H1 (cell line): ENCODE measurements around the gene MYCBP2. TPM values are rescaled to one million over a fixed set of nuclear protein-coding genes. Genes with fewer than 3 reads are reported as not detected.

Experiments
- CTCF ChIA-PET: fragments of 300-600 bp; sonication (Branson Sonifier 250); formaldehyde crosslinking; loops from one replicate; lab custom pipeline; 2021; ENCODE audit not compliant: partially characterized antibody; lab: Charles Lee
- POLR2A ChIA-PET: fragments of 300-600 bp; sonication (Branson Sonifier 250); formaldehyde crosslinking; loops from one replicate; lab custom pipeline; 2021; ENCODE audit warnings: inconsistent platforms; ENCODE audit not compliant: partially characterized antibody; lab: Charles Lee
- DNase-seq, 2 experiments: peaks; one replicate each; pipeline versions ENCODE4 v3.0.0 to v3.0.0-alpha.2; 2010 to 2022; ENCODE audit warnings: low spot score in 2 of 2, low read depth in 1 of 2, mixed read lengths in 1 of 2
- FAIRE-seq: peaks from 2 replicates; lab custom pipeline; 2011; peaks lifted over from hg19 to GRCh38; lab: Jason Lieb, UNC
- H2AFZ ChIP-seq: 2 replicates; pipeline ENCODE4 v1.8.1; 2012; ENCODE audit warnings: low read length, inconsistent platforms
- H2AK5ac ChIP-seq: 2 replicates; pipeline ENCODE4 v1.6.1; 2013; ENCODE audit warnings: low read depth, low read length
- H2BK120ac ChIP-seq: replicated peaks from 2 replicates; pipeline ENCODE3; 2013; ENCODE audit warnings: low read depth, low read length, inconsistent platforms
- H2BK12ac ChIP-seq: 2 replicates; pipeline ENCODE4 v1.6.1; 2013; ENCODE audit warnings: low read depth, low read length
- H2BK15ac ChIP-seq: 2 replicates; pipeline ENCODE4 v1.6.1; 2013; ENCODE audit warnings: low read length
- H2BK20ac ChIP-seq: 2 replicates; pipeline ENCODE4 v1.6.1; 2013; ENCODE audit warnings: low read length
- H2BK5ac ChIP-seq: 2 replicates; pipeline ENCODE4 v1.6.1; 2013; ENCODE audit warnings: low read depth, low read length
- H3K14ac ChIP-seq: 2 replicates; pipeline ENCODE4 v1.6.1; 2013; ENCODE audit warnings: inconsistent platforms; ENCODE audit not compliant: insufficient read length
- H3K18ac ChIP-seq: 2 replicates; pipeline ENCODE4 v1.6.1; 2013; ENCODE audit warnings: low read length; ENCODE audit errors: extremely low read depth
- H3K23ac ChIP-seq: 2 replicates; pipeline ENCODE4 v1.6.1; 2013; ENCODE audit warnings: inconsistent platforms; ENCODE audit not compliant: insufficient read length
- H3K23me2 ChIP-seq: 2 replicates; pipeline ENCODE4 v1.6.1; 2013; ENCODE audit warnings: low read depth, low read length
- H3K27ac ChIP-seq: 2 replicates; pipeline ENCODE4 v1.6.1; 2011; ENCODE audit warnings: low read depth, low read length, inconsistent platforms
- H3K27me3 ChIP-seq, 4 experiments: replicated peaks in 1 of 4; 1 replicate in 1 of 4; 2 replicates in 3 of 4; pipeline versions ENCODE4 v1.6.1 to v1.8.1; 2011 to 2013; ENCODE audit warnings: low read length in 3 of 4, mild to moderate bottlenecking in 3 of 4, inconsistent platforms in 2 of 4, mixed read lengths in 2 of 4, moderate library complexity in 1 of 4; ENCODE audit not compliant: control insufficient read depth in 3 of 4, insufficient read depth in 3 of 4; ENCODE audit errors: extremely low read depth in 1 of 4
- H3K36me3 ChIP-seq, 4 experiments: 2 replicates each; pipeline versions ENCODE4 v1.6.1 to v1.8.1; 2011 to 2013; ENCODE audit warnings: mild to moderate bottlenecking in 4 of 4, low read length in 3 of 4, moderate library complexity in 2 of 4, control low read depth in 1 of 4, inconsistent platforms in 1 of 4; ENCODE audit not compliant: insufficient read depth in 4 of 4, control insufficient read depth in 2 of 4
- H3K4ac ChIP-seq: replicated peaks from 2 replicates; pipeline ENCODE3; 2013; ENCODE audit warnings: low read length, low read depth, mixed read lengths, inconsistent platforms; ENCODE audit not compliant: insufficient read length
- H3K4me1 ChIP-seq, 4 experiments: replicated peaks in 1 of 4; 1 replicate in 1 of 4; 2 replicates in 3 of 4; pipeline versions ENCODE4 v1.6.1 to v1.8.1; 2011 to 2013; ENCODE audit warnings: low read length in 3 of 4, inconsistent platforms in 2 of 4, mixed read lengths in 1 of 4; ENCODE audit not compliant: insufficient read depth in 4 of 4, control insufficient read depth in 3 of 4
- H3K4me2 ChIP-seq, 2 experiments: 2 replicates each; pipeline versions ENCODE4 v1.6.1 to v1.8.1; 2011 to 2013; ENCODE audit warnings: low read depth in 2 of 2, low read length in 2 of 2, control low read depth in 1 of 2, inconsistent platforms in 1 of 2, mild to moderate bottlenecking in 1 of 2; ENCODE audit not compliant: insufficient read depth in 1 of 2
- H3K4me3 ChIP-seq, 4 experiments: fragments of 200-600, 300-600 bp in 1 of 4; sonication (generic), shearing (Covaris generic), sonication (Bioruptor Twin) in 1 of 4; 2 replicates each; pipeline versions ENCODE4 v1.5.1 to v1.8.1; 2011 to 2016; ENCODE audit warnings: low read length in 4 of 4, low read depth in 3 of 4, control low read depth in 2 of 4, inconsistent platforms in 2 of 4, mild to moderate bottlenecking in 2 of 4, mixed read lengths in 1 of 4, moderate library complexity in 1 of 4; ENCODE audit not compliant: insufficient read depth in 2 of 4; ENCODE audit errors: extremely low read depth in 1 of 4
- H3K56ac ChIP-seq: replicated peaks from 2 replicates; pipeline ENCODE3; 2013; ENCODE audit warnings: low read depth, mild to moderate bottlenecking, mixed read lengths, low read length, inconsistent platforms; ENCODE audit not compliant: insufficient read length
- H3K79me1 ChIP-seq: 2 replicates; pipeline ENCODE4 v1.6.1; 2013; ENCODE audit warnings: low read depth, low read length, control low read depth
- H3K79me2 ChIP-seq, 2 experiments: 2 replicates each; pipeline versions ENCODE4 v1.6.1 to v1.8.1; 2012 to 2013; ENCODE audit warnings: low read length in 2 of 2, mild to moderate bottlenecking in 2 of 2, inconsistent platforms in 1 of 2; ENCODE audit not compliant: insufficient read depth in 2 of 2, control insufficient read depth in 1 of 2
- H3K9ac ChIP-seq, 4 experiments: replicated peaks in 1 of 4; 1 replicate in 1 of 4; 2 replicates in 3 of 4; pipeline versions ENCODE4 v1.6.1 to v1.8.1; 2011 to 2013; ENCODE audit warnings: low read depth in 3 of 4, low read length in 3 of 4, control low read depth in 2 of 4, mild to moderate bottlenecking in 2 of 4, moderate library complexity in 2 of 4, inconsistent platforms in 1 of 4; ENCODE audit errors: extremely low read depth in 1 of 4
- H3K9me3 ChIP-seq, 2 experiments: 2 replicates each; pipeline versions ENCODE4 v1.6.1 to v1.8.1; 2012 to 2013; ENCODE audit warnings: mild to moderate bottlenecking in 2 of 2, moderate library complexity in 2 of 2, control low read depth in 1 of 2, inconsistent platforms in 1 of 2, low read depth in 1 of 2, low read length in 1 of 2, mixed read lengths in 1 of 2; ENCODE audit not compliant: insufficient read depth in 2 of 2
- H4K20me1 ChIP-seq, 2 experiments: replicated peaks in 1 of 2; 2 replicates each; pipeline versions ENCODE3 to v1.8.1; 2011 to 2013; ENCODE audit warnings: inconsistent platforms in 2 of 2, low read length in 2 of 2, mild to moderate bottlenecking in 1 of 2; ENCODE audit not compliant: insufficient read depth in 2 of 2, control insufficient read depth in 1 of 2
- H4K5ac ChIP-seq: 2 replicates; pipeline ENCODE4 v1.6.1; 2013; ENCODE audit warnings: low read length, low read depth, mixed read lengths, inconsistent platforms; ENCODE audit not compliant: insufficient read length
- H4K8ac ChIP-seq: 2 replicates; pipeline ENCODE4 v1.8.0; 2013; ENCODE audit warnings: mild to moderate bottlenecking, moderate library complexity, low read length, inconsistent platforms; ENCODE audit not compliant: insufficient read depth; ENCODE audit errors: extremely low read depth
- H4K91ac ChIP-seq: replicated peaks from 2 replicates; pipeline ENCODE3; 2013; ENCODE audit warnings: low read length, mixed read lengths, inconsistent platforms; ENCODE audit not compliant: insufficient read length
- RXRA ChIP-seq: IDR thresholded peaks from 2 replicates; pipeline ENCODE4 v1.6.1; 2011; ENCODE audit warnings: low read depth, mild to moderate bottlenecking, low read length, moderate library complexity; ENCODE audit not compliant: insufficient read depth
- ZNF274 ChIP-seq: IDR thresholded peaks from 2 replicates; pipeline ENCODE4 v1.7.0; 2012; ENCODE audit warnings: low read length, borderline replicate concordance; ENCODE audit errors: extremely low read depth
- WGBS, 2 experiments: shearing (Covaris generic) in 1 of 2; methylation state at CpG; one replicate each; pipeline versions ENCODE4 v1.1.6 to v1.1.7; 2013 to 2015; ENCODE audit warnings: low lambda C conversion rate in 2 of 2, mixed read lengths in 2 of 2, inconsistent platforms in 1 of 2, low coverage in 1 of 2, missing lambda C conversion rate in 1 of 2; ENCODE audit not compliant: insufficient replicate concordance in 2 of 2, insufficient coverage in 1 of 2, insufficient read length in 1 of 2; ENCODE audit errors: extremely low coverage in 1 of 2, missing lambda C conversion rate in 1 of 2; 5-methylcytosine and 5-hydroxymethylcytosine counted together
- long read RNA-seq, 2 experiments: library from RNA in 1 of 2; library from capped mRNA in 1 of 2; stranded (forward); transcript quantifications; one replicate each; pipeline ENCODE4 v2.0.0, GENCODE V29; 2021; ENCODE audit warnings: inconsistent platforms in 1 of 2
- polyA minus RNA-seq, 3 experiments: library from RNA; depleted of rRNA, polyadenylated mRNA; stranded (reverse); fragments of >200 nt; gene quantifications; 1 replicate in 2 of 3; 2 replicates in 1 of 3; pipeline ENCODE4 v1.2.3, GENCODE V29; 2011
- polyA plus RNA-seq, 7 experiments: library from polyadenylated mRNA; depleted of rRNA in 3 of 7; stranded (reverse) in 5 of 7; unstranded in 2 of 7; fragments of >200 nt in 5 of 7; fragments of 200-250 nt in 2 of 7; gene quantifications; 1 replicate in 5 of 7; 2 replicates in 1 of 7; 4 replicates in 1 of 7; pipeline versions ENCODE4 v1.2.1 to v1.2.3, GENCODE V29; 2011 to 2013; ENCODE audit warnings: missing spikeins in 2 of 7, mixed read lengths in 2 of 7
- total RNA-seq: library from RNA; stranded (reverse); fragmentation: NEBNext Ultra II Directional; extraction: Animal tissue kit (Norgen Biotek cat#: 25700); gene quantifications from 2 replicates; pipeline ENCODE4 v1.2.1, GENCODE V29; 2021

The MYCBP2 gene
- total RNA-seq (52.1 TPM in 2 replicates), polyA plus RNA-seq (2011; rRNA removed) (17.0 and 19.0 TPM in 2 replicates), polyA minus RNA-seq (2011; rRNA and poly(A)+ RNA removed) (55.8 and 77.3 TPM in 2 replicates)
- polyA plus RNA-seq (2011; cell fraction: cytosol; rRNA removed), result 31.4 TPM
- polyA plus RNA-seq (2011; cell fraction: nucleus; rRNA removed), result 30.4 TPM
- 24.8 to 40.5 TPM (median 34.8 TPM) in 4 replicates for polyA plus RNA-seq (2012, experiment 1 of 2)
- 1.8 TPM for polyA plus RNA-seq (2012, experiment 2 of 2)
- 21.3 TPM for polyA plus RNA-seq (2013, experiment 1 of 2)
- 19.6 TPM for polyA plus RNA-seq (2013, experiment 2 of 2)
- polyA minus RNA-seq (2011; cell fraction: cytosol; rRNA and poly(A)+ RNA removed), result 48.1 TPM
- polyA minus RNA-seq (2011; cell fraction: nucleus; rRNA and poly(A)+ RNA removed), result 145 TPM
- long read RNA-seq, experiment 1, partial matches to known transcripts, result 20 of 21 reads
- long read RNA-seq, experiment 1, other reads (novel, unspliced or antisense), result 1 of 21 reads
- long read RNA-seq, experiment 2, result 0 reads

- FAIRE-seq, result no peak
- no peak within 1 kb of the TSS for H3K4ac ChIP-seq
- H3K27ac ChIP-seq, result no peak within 1 kb of the TSS
- H2BK20ac ChIP-seq, result no peak within 1 kb of the TSS
- H3K4me2 ChIP-seq, result peak within 1 kb of the TSS; percentile 93 to 100
- H3K4me3 ChIP-seq, result peak within 1 kb of the TSS; percentile 73 to 87 (median 80)
- H4K91ac ChIP-seq, result no peak within 1 kb of the TSS
- no peak within 1 kb of the TSS for H2AK5ac ChIP-seq
- 0 out of 2 replicates have a peak within 1 kb of the TSS, but pooled peaks have one; percentile 80 for H2AFZ ChIP-seq
- POLR2A ChIA-PET, result interaction anchor here (0.6 to 1.1 kb wide), 5 partner anchors 10 to 151 kb away, joined by 3 to 8 read pairs (median 3); no protein-coding TSS in a partner anchor
- H3K56ac ChIP-seq, result no peak within 1 kb of the TSS
- peak within 1 kb of the TSS; percentile 9; the same call in 1 of the 2 replicates for H4K8ac ChIP-seq
- no peaks in the 10 kb centered on the region for H3K9me3 ChIP-seq
- DNase-seq, result peak; percentile 94 to 95
- 6% methylated on average over 21 of the region's 35 CpGs; no CpG with 5 or more reads in 1 of the 2 experiments for WGBS, 2 experiments
- H3K9ac ChIP-seq, result peak within 1 kb of the TSS in 3 of 4 experiments; percentile 10 to 69 (median 41); a peak in 4 of 7 replicates
- peaks cover 0 to 4% (median 2%) of the 10 kb centered on the region in 4 experiments; a peak in 5 of 7 replicates for H3K27me3 ChIP-seq
- H4K5ac ChIP-seq, result no peak within 1 kb of the TSS
- H3K79me2 ChIP-seq, result peaks cover 0 to 43% of the 10 kb centered on the region in 2 experiments; a peak in 3 of 4 replicates
- peaks cover 3 to 7% (median 5%) of the 10 kb centered on the region in 4 experiments; a peak in 6 of 7 replicates for H3K4me1 ChIP-seq
- H2BK5ac ChIP-seq, result no peak within 1 kb of the TSS
- no peak within 1 kb of the TSS for H2BK12ac ChIP-seq
- no peaks in the 10 kb centered on the region for H3K36me3 ChIP-seq
- peaks cover 24% of the 10 kb centered on the region for H3K23me2 ChIP-seq
- no peak within 1 kb of the TSS for H3K23ac ChIP-seq
- no peak within 1 kb of the TSS for H2BK120ac ChIP-seq
- CTCF ChIA-PET, result interaction anchor here (1.0 to 2.2 kb wide), 2 partner anchors 8 to 152 kb away, joined by 4 to 12 read pairs; no protein-coding TSS in a partner anchor
- peak within 1 kb of the TSS; percentile 57; the same call in 1 of the 2 replicates for H3K18ac ChIP-seq
- no peak within 1 kb of the TSS for H3K14ac ChIP-seq
- peaks cover 12 to 14% of the 10 kb centered on the region in 2 experiments for H4K20me1 ChIP-seq
- H2BK15ac ChIP-seq, result no peak within 1 kb of the TSS
- no peaks in the 10 kb centered on the region for H3K79me1 ChIP-seq
- TF ChIP-seq ZNF274 (no peak), RXRA (no peak)
These were observed at the start of gene MYCBP2 for GRCh38 chr13:77326905-77327604. MYCBP2 (minus strand) TSS chr13:77327094; CDS start chr13:77326775, 319 bp downstream.
